Endothelial cell of umbilical vein (primary cell): ENCODE measurements around the gene MAPKBP1.

Experiments used
- CTCF ChIP-seq, 2 donors: IDR thresholded peaks; 1 replicate in 1 of 2; 2 replicates in 1 of 2; pipeline ENCODE4 v1.5.1; 2011; ENCODE audit warnings: low read length in 2 of 2, mild to moderate bottlenecking in 2 of 2, moderate library complexity in 2 of 2, control low read depth in 1 of 2, inconsistent platforms in 1 of 2, low read depth in 1 of 2; ENCODE audit not compliant: insufficient read depth in 1 of 2; ENCODE audit errors: extremely low read depth in 1 of 2
- EZH2 ChIP-seq: IDR thresholded peaks from 2 replicates; pipeline ENCODE4 v1.6.1; 2012; ENCODE audit warnings: borderline replicate concordance, low read depth, mild to moderate bottlenecking, moderate library complexity, low read length, inconsistent platforms; ENCODE audit not compliant: severe bottlenecking
- FOS ChIP-seq: IDR thresholded peaks from 2 replicates; pipeline ENCODE4 v1.6.1; 2011; ENCODE audit warnings: mild to moderate bottlenecking, low read length, moderate library complexity, borderline replicate concordance; ENCODE audit not compliant: insufficient read depth
- JUN ChIP-seq: IDR thresholded peaks from 2 replicates; pipeline ENCODE4 v1.6.1; 2011; ENCODE audit warnings: borderline replicate concordance, low read depth; ENCODE audit not compliant: insufficient read length, insufficient read depth
- POLR2A ChIP-seq: IDR thresholded peaks from 2 replicates; pipeline ENCODE4 v1.6.1; 2012; ENCODE audit warnings: low read depth, mild to moderate bottlenecking, control low read depth, low read length
- TF ChIP-seq, protein P1 (sequence below): IDR thresholded peaks from 2 replicates; pipeline ENCODE4 v1.6.1; 2011; ENCODE audit not compliant: insufficient read depth, insufficient read length

DNA sequence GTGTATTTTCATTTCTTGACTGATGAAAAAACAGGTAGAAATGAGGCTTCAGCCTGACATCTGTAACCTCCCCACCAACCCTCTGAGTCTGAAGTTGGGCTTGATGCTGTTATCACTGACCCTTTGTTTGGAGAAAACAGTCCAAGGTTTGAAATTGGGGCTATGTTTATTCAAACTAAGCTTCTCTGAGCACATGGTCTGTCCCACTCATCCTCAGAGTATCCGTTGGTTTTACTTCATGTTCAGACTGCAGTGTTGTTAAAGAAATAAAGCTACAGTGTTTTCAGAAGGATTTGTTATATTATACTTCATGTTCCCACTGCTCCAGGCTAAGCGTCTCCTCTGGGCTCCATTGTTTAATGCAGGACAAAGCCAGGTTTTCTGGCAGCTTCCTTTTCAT, 6.0 kb downstream of the MAPKBP1 start:
- no peak for TF ChIP-seq CTCF (IDR thresholded peaks at IDR 0.05; ENCODE audit: extremely low read depth in 1 of 2, insufficient read depth in 1 of 2, low read depth in 1 of 2, low read length in 2 of 2)
- TF ChIP-seq POLR2A = no peak
- TF ChIP-seq, protein P1, sequence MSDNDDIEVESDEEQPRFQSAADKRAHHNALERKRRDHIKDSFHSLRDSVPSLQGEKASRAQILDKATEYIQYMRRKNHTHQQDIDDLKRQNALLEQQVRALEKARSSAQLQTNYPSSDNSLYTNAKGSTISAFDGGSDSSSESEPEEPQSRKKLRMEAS = no peak
- TF ChIP-seq JUN = no peak
- TF ChIP-seq FOS = no peak
- no peak for TF ChIP-seq EZH2
